GM10266 (cell line): ENCODE measurements around the gene OTULINL.

Source experiments
- DNase-seq: peaks from one replicate; pipeline ENCODE4 v3.0.0; 2012; ENCODE audit errors: extremely low spot score
- TF ChIP-seq, protein P1 (sequence below): IDR thresholded peaks from 2 replicates; pipeline ENCODE4 v1.5.1; 2012; ENCODE audit warnings: mild to moderate bottlenecking, low read depth; ENCODE audit not compliant: control insufficient read depth, insufficient read depth; ENCODE audit errors: missing control alignments

Gene OTULINL

DNA sequence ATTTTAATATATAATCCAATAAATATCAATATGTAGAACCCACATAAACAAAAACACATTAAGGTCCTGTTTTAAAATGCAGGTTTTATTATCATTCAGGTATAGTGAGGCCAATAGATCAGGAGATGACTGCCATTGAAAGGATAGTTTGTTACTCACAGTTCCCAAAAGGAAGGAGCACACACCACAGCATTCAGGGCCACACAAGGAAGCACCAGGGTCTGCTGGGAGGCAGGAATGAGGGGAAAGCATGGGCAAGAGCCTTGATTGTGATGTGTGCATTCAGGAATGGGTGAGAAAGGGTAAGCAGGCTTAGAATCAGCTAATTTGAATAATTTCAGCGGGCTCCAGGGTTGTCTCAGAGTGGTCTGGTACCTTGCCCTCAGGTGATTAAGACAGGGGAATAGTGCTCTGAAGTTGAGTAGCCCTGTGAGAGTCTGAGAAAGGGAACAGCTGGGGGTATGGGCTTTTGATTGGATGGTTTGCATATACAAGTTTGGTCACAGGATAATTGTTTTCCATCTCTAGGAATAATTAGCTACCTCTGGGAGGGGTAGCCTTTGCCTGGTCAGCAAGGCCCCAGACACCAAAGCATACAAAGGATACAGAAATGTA, 63.1 kb downstream of the OTULINL start:
- TF ChIP-seq, protein P1, sequence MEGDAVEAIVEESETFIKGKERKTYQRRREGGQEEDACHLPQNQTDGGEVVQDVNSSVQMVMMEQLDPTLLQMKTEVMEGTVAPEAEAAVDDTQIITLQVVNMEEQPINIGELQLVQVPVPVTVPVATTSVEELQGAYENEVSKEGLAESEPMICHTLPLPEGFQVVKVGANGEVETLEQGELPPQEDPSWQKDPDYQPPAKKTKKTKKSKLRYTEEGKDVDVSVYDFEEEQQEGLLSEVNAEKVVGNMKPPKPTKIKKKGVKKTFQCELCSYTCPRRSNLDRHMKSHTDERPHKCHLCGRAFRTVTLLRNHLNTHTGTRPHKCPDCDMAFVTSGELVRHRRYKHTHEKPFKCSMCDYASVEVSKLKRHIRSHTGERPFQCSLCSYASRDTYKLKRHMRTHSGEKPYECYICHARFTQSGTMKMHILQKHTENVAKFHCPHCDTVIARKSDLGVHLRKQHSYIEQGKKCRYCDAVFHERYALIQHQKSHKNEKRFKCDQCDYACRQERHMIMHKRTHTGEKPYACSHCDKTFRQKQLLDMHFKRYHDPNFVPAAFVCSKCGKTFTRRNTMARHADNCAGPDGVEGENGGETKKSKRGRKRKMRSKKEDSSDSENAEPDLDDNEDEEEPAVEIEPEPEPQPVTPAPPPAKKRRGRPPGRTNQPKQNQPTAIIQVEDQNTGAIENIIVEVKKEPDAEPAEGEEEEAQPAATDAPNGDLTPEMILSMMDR: no peak
- no peak for DNase-seq

GRCh38 chr5:14650052-14650451, 68.5 kb downstream of the OTULINL start:
- TF ChIP-seq, protein P1: no peak
- no peak for DNase-seq

- DNase-seq: no peak
- TF ChIP-seq, protein P1: no peak
These were observed 73.7 kb downstream of the OTULINL start for GRCh38 chr5:14655146-14655741.

- no peak for DNase-seq
- TF ChIP-seq, protein P1: no peak
These were observed 75.3 kb downstream of the OTULINL start for GRCh38 chr5:14656898-14657297.

DNA sequence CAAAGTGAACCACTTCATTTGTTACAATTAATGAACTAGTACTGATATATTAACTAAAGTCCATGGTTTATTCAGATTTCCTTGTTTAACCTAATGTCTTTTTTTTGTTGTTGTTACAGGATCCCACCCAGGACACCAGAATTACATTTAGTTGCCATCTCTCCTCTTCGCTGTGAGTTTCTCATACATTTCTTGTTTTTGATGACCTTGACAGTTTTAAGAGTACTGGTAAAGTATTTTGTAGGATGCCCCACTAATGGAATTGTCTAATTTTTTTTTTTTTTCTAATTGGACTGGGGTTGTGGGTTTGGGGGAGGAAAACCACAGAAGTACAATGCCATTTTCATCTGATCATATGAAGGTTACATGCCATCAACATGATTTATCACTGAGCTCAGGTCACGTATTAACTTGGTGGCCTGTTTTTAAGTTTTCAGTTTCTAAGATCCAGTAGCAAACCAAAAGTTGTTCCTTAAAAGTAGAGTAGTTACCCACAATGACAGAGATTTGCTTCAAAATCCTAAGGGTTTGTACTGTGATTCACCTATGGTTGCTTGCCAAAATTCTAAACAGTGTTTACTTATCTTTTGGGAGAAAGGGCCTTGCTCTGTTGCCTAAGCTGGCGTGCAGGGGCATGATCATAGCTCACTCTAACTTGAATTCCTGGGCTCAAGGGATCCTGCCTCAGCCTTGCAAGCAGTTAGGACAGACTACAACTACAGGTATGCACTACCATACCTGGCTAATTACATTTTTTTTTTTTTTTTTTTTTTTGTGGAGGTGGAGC, 78.4 kb downstream of the OTULINL start:
- DNase-seq: no peak
- TF ChIP-seq, protein P1: no peak

GRCh38 chr5:14660833-14661232, 79.2 kb downstream of the OTULINL start:
- TF ChIP-seq, protein P1: no peak
- no peak for DNase-seq
